HG03135 (cell line): Measurements from ENCODE around the gene FBXO10.
"Not testable (repeated sequence)": the region's sequence is repeated elsewhere in the genome, so short reads cannot be mapped to it uniquely, and the experiment has no call there.

Experiments used
- ATAC-seq: cut with Tn5 transposase; IDR thresholded peaks from one replicate; pipeline ENCODE4 v1.9.1; 2021; ENCODE audit warnings: mild to moderate bottlenecking, moderate library complexity; ENCODE audit not compliant: unreplicated experiment

FBXO10 gene

GRCh38 chr9:37515620-37516258 is 60.4 kb downstream of the FBXO10 start:
- no peak for ATAC-seq

GRCh38 chr9:37514999-37515398 is 61.2 kb downstream of the FBXO10 start:
- no peak for ATAC-seq

GRCh38 chr9:37514415-37514814 is 61.8 kb downstream of the FBXO10 start:
- ATAC-seq = not testable (repeated sequence)

GRCh38 chr9:37512437-37512836 is 63.7 kb downstream of the FBXO10 start:
- no peak for ATAC-seq

- ATAC-seq = no peak
Observed at GRCh38 chr9:37511016-37512010, 64.9 kb downstream of the FBXO10 start.

- not testable (repeated sequence) for ATAC-seq
Observed at GRCh38 chr9:37510053-37510452, 66.1 kb downstream of the FBXO10 start.

GRCh38 chr9:37509536-37509935 is 66.6 kb downstream of the FBXO10 start:
- no peak for ATAC-seq

GRCh38 chr9:37508834-37509206 is 67.4 kb downstream of the FBXO10 start:
- no peak for ATAC-seq

GRCh38 chr9:37508135-37508833 is 67.9 kb downstream of the FBXO10 start:
- no peak for ATAC-seq

- ATAC-seq = no peak
Observed at GRCh38 chr9:37507566-37508134, 68.5 kb downstream of the FBXO10 start.

GRCh38 chr9:37504605-37505004 is 71.6 kb downstream of the FBXO10 start:
- ATAC-seq = no peak

- no peak for ATAC-seq
Observed at GRCh38 chr9:37503736-37504135, 72.4 kb downstream of the FBXO10 start.

GRCh38 chr9:37501957-37502596 is 74.1 kb downstream of the FBXO10 start:
- no peak for ATAC-seq

GRCh38 chr9:37499297-37499696 is 76.9 kb downstream of the FBXO10 start:
- ATAC-seq = no peak

- no peak for ATAC-seq
Observed at GRCh38 chr9:37498457-37498856, 77.7 kb downstream of the FBXO10 start.

- ATAC-seq = no peak
Observed at GRCh38 chr9:37497320-37497719, 78.9 kb downstream of the FBXO10 start.

GRCh38 chr9:37496020-37496419 is 80.2 kb downstream of the FBXO10 start:
- no peak for ATAC-seq

- no peak for ATAC-seq
Observed at GRCh38 chr9:37495571-37495970, 80.6 kb downstream of the FBXO10 start.

GRCh38 chr9:37491939-37492338 is 84.2 kb downstream of the FBXO10 start:
- ATAC-seq = no peak
